ENCODE results near the gene ASAP2.

ASAP2 gene

GRCh38 chr2:9208875-9209274 is 2.3 kb downstream of the ASAP2 start:
- no peak for TF ChIP-seq TAF1 (IDR thresholded peaks at IDR 0.05; ENCODE audit: borderline replicate concordance, insufficient read depth, low read length)

- TF ChIP-seq, protein P1, sequence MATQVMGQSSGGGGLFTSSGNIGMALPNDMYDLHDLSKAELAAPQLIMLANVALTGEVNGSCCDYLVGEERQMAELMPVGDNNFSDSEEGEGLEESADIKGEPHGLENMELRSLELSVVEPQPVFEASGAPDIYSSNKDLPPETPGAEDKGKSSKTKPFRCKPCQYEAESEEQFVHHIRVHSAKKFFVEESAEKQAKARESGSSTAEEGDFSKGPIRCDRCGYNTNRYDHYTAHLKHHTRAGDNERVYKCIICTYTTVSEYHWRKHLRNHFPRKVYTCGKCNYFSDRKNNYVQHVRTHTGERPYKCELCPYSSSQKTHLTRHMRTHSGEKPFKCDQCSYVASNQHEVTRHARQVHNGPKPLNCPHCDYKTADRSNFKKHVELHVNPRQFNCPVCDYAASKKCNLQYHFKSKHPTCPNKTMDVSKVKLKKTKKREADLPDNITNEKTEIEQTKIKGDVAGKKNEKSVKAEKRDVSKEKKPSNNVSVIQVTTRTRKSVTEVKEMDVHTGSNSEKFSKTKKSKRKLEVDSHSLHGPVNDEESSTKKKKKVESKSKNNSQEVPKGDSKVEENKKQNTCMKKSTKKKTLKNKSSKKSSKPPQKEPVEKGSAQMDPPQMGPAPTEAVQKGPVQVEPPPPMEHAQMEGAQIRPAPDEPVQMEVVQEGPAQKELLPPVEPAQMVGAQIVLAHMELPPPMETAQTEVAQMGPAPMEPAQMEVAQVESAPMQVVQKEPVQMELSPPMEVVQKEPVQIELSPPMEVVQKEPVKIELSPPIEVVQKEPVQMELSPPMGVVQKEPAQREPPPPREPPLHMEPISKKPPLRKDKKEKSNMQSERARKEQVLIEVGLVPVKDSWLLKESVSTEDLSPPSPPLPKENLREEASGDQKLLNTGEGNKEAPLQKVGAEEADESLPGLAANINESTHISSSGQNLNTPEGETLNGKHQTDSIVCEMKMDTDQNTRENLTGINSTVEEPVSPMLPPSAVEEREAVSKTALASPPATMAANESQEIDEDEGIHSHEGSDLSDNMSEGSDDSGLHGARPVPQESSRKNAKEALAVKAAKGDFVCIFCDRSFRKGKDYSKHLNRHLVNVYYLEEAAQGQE (IDR thresholded peaks at IDR 0.05; ENCODE audit: insufficient read depth in 1 of 2, low read depth in 2 of 2, low read length in 2 of 2): no peak
- TF ChIP-seq POLR2AphosphoS5 (IDR thresholded peaks at IDR 0.05; ENCODE audit: low read depth, low read length) (no peak), TAF1 (IDR thresholded peaks at IDR 0.05; ENCODE audit: borderline replicate concordance, insufficient read depth, low read length) (no peak), SIN3A (IDR thresholded peaks at IDR 0.05; ENCODE audit: borderline replicate concordance, insufficient read depth, low read length) (no peak), FOXP2 (optimal IDR thresholded peaks at IDR 0.05; ENCODE audit: borderline replicate concordance, extremely low read depth, extremely low read length, insufficient read depth) (no peak)
Observed at GRCh38 chr2:9210030-9210429, 3.4 kb downstream of the ASAP2 start.

GRCh38 chr2:9211496-9211895 is 4.9 kb downstream of the ASAP2 start:
- TF ChIP-seq, protein P1 (IDR thresholded peaks at IDR 0.05; ENCODE audit: insufficient read depth in 1 of 2, low read depth in 2 of 2, low read length in 2 of 2): no peak
- no peak for TF ChIP-seq FOXP2 (optimal IDR thresholded peaks at IDR 0.05; ENCODE audit: borderline replicate concordance, extremely low read depth, extremely low read length, insufficient read depth)
- TF ChIP-seq TAF1 (IDR thresholded peaks at IDR 0.05; ENCODE audit: borderline replicate concordance, insufficient read depth, low read length): no peak
- no peak for TF ChIP-seq SIN3A (IDR thresholded peaks at IDR 0.05; ENCODE audit: borderline replicate concordance, insufficient read depth, low read length)

DNA sequence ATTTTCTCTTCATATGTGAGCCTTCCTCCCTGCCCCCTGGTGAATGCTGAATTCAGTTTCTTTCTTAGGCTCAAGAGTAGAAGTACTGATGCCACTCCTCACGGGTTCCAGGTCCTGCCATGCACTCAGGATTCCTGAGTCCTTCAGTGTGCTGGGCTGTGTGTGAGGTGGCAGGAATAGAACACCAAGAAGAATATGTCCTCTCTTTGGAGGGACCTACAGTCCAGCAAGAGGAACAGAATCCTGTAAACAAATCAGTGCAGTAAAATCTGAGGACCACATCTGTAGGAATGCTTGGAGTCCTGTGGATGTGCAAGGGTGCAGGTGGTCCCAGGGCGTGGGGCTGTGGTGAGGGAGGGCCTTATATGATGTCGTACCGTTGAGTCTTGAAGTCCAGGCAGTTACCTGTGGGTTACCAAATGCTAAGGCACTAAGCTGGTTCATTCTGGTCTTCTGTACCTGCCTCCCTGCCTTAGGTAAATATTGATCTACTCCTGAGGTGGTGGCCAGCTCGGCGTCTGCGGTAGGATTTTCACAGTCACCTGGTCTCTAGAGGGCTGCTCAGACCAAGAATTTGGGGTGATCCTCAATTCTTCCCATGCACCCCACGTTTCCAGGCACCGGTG is 5.5 kb downstream of the ASAP2 start:
- TF ChIP-seq FOXP2 (optimal IDR thresholded peaks at IDR 0.05; ENCODE audit: borderline replicate concordance, extremely low read depth, extremely low read length, insufficient read depth): no peak
- no peak for TF ChIP-seq POLR2AphosphoS5 (IDR thresholded peaks at IDR 0.05; ENCODE audit: low read depth, low read length)
- TF ChIP-seq SIN3A (IDR thresholded peaks at IDR 0.05; ENCODE audit: borderline replicate concordance, insufficient read depth, low read length): no peak
- TF ChIP-seq, protein P1 (IDR thresholded peaks at IDR 0.05; ENCODE audit: insufficient read depth in 1 of 2, low read depth in 2 of 2, low read length in 2 of 2): no peak
- TF ChIP-seq TAF1 (IDR thresholded peaks at IDR 0.05; ENCODE audit: borderline replicate concordance, insufficient read depth, low read length): no peak

GRCh38 chr2:9212661-9213411 is 6.2 kb downstream of the ASAP2 start:
- no peak for TF ChIP-seq FOXP2 (optimal IDR thresholded peaks at IDR 0.05; ENCODE audit: borderline replicate concordance, extremely low read depth, extremely low read length, insufficient read depth)
- no peak for TF ChIP-seq TAF1 (IDR thresholded peaks at IDR 0.05; ENCODE audit: borderline replicate concordance, insufficient read depth, low read length)
- TF ChIP-seq, protein P1 (IDR thresholded peaks at IDR 0.05; ENCODE audit: insufficient read depth in 1 of 2, low read depth in 2 of 2, low read length in 2 of 2): no peak

Measured in PFSK-1 (cell line).